SK-N-SH treated with all-trans-retinoic acid at 6 μM for 48 hours (cell line): ENCODE measurements around the gene STAMBP.

Source experiments
- ATAC-seq: fragments of 200-7000 bp; cut with Tn5 transposase; 3 replicates; pipeline ENCODE4 v1.9.1; 2020; ENCODE audit warnings: mild to moderate bottlenecking, moderate library complexity
- ARNTL ChIP-seq: fragments of 450-650 bp; formaldehyde crosslinking; IDR thresholded peaks from 2 replicates; pipeline ENCODE4 v1.5.0; 2020; ENCODE audit warnings: low read depth, mild to moderate bottlenecking, moderate library complexity, borderline replicate concordance
- BACH2 ChIP-seq: fragments of 250-450 bp; sonication (Bioruptor Pico); IDR thresholded peaks from 2 replicates; pipeline ENCODE4 v1.9.0; 2021; ENCODE audit warnings: mild to moderate bottlenecking, borderline replicate concordance
- CREB5 ChIP-seq: fragments of 250-450 bp; sonication (Bioruptor Pico); IDR thresholded peaks from 2 replicates; pipeline ENCODE4 v1.5.1; 2020; ENCODE audit warnings: low read depth, mild to moderate bottlenecking, moderate library complexity
- CSDC2 ChIP-seq: fragments of 250-450 bp; sonication (Bioruptor Pico); IDR thresholded peaks from 2 replicates; pipeline ENCODE4 v1.5.0; 2020; ENCODE audit warnings: mild to moderate bottlenecking, moderate library complexity
- CSRNP3 ChIP-seq: fragments of 250-450 bp; sonication (Bioruptor Pico); IDR thresholded peaks from 2 replicates; pipeline ENCODE4 v1.5.1; 2021; ENCODE audit warnings: mild to moderate bottlenecking, moderate library complexity
- ESRRG ChIP-seq: fragments of 250-450 bp; sonication (Bioruptor Pico); IDR thresholded peaks from 2 replicates; pipeline ENCODE4 v1.6.1; 2021; ENCODE audit warnings: mild to moderate bottlenecking
- GLIS3 ChIP-seq: fragments of 250-450 bp; sonication (Bioruptor Pico); IDR thresholded peaks from 2 replicates; pipeline ENCODE4 v1.5.0; 2020; ENCODE audit warnings: mild to moderate bottlenecking, moderate library complexity
- PATZ1 ChIP-seq: fragments of 250-450 bp; sonication (Bioruptor Pico); IDR thresholded peaks from 2 replicates; pipeline ENCODE4 v1.8.0; 2020; ENCODE audit warnings: mild to moderate bottlenecking, moderate library complexity, borderline replicate concordance
- POU6F1 ChIP-seq: fragments of 250-450 bp; sonication (Bioruptor Pico); IDR thresholded peaks from 2 replicates; pipeline ENCODE4 v1.8.0; 2021; ENCODE audit warnings: low read depth, mild to moderate bottlenecking, moderate library complexity, borderline replicate concordance
- PPARA ChIP-seq: fragments of 250-450 bp; sonication (Bioruptor Pico); IDR thresholded peaks from 2 replicates; pipeline ENCODE4 v1.5.0; 2020; ENCODE audit warnings: mild to moderate bottlenecking, borderline replicate concordance
- RARB ChIP-seq: fragments of 250-450 bp; sonication (Bioruptor Pico); IDR thresholded peaks from 2 replicates; pipeline ENCODE4 v1.8.0; 2021; ENCODE audit warnings: mild to moderate bottlenecking, moderate library complexity
- SNAI2 ChIP-seq: fragments of 250-450 bp; sonication (Bioruptor Pico); IDR thresholded peaks from 2 replicates; pipeline ENCODE4 v1.5.0; 2020; ENCODE audit warnings: mild to moderate bottlenecking, moderate library complexity
- TCF4 ChIP-seq: fragments of 250-450 bp; sonication (Bioruptor Pico); IDR thresholded peaks from 2 replicates; pipeline ENCODE4 v1.8.0; 2021; ENCODE audit warnings: mild to moderate bottlenecking, moderate library complexity, borderline replicate concordance
- TOX ChIP-seq: fragments of 250-450 bp; sonication (Bioruptor Pico); IDR thresholded peaks from 2 replicates; pipeline ENCODE4 v1.8.0; 2021; ENCODE audit warnings: mild to moderate bottlenecking, moderate library complexity, borderline replicate concordance
- ZC3H10 ChIP-seq: fragments of 250-450 bp; sonication (Bioruptor Pico); IDR thresholded peaks from 2 replicates; pipeline ENCODE4 v1.5.1; 2021; ENCODE audit warnings: mild to moderate bottlenecking, moderate library complexity
- ZFP3 ChIP-seq: fragments of 250-450 bp; sonication (Bioruptor Pico); IDR thresholded peaks from 2 replicates; pipeline ENCODE4 v1.5.0; 2020; ENCODE audit warnings: mild to moderate bottlenecking, moderate library complexity
- ZNF565 ChIP-seq: fragments of 450-650 bp; formaldehyde crosslinking; conservative IDR thresholded peaks from 2 replicates; pipeline ENCODE4 v1.5.0; 2020; ENCODE audit warnings: low read depth, mild to moderate bottlenecking, moderate library complexity
- ZNF70 ChIP-seq: fragments of 450-650 bp; formaldehyde crosslinking; IDR thresholded peaks from 2 replicates; pipeline ENCODE4 v1.5.0; 2020; ENCODE audit warnings: mild to moderate bottlenecking, moderate library complexity
- ZNF8 ChIP-seq: fragments of 450-650 bp; formaldehyde crosslinking; IDR thresholded peaks from 2 replicates; pipeline ENCODE4 v1.5.0; 2020; ENCODE audit warnings: mild to moderate bottlenecking, moderate library complexity
- TF ChIP-seq, protein P1 (sequence below): fragments of 250-450 bp; sonication (Bioruptor Pico); IDR thresholded peaks from 2 replicates; pipeline ENCODE4 v1.5.0; 2020; ENCODE audit warnings: mild to moderate bottlenecking, moderate library complexity

Gene STAMBP

GRCh38 chr2:73895473-73895872 is 66.7 kb downstream of the STAMBP start:
- TF ChIP-seq, protein P1, sequence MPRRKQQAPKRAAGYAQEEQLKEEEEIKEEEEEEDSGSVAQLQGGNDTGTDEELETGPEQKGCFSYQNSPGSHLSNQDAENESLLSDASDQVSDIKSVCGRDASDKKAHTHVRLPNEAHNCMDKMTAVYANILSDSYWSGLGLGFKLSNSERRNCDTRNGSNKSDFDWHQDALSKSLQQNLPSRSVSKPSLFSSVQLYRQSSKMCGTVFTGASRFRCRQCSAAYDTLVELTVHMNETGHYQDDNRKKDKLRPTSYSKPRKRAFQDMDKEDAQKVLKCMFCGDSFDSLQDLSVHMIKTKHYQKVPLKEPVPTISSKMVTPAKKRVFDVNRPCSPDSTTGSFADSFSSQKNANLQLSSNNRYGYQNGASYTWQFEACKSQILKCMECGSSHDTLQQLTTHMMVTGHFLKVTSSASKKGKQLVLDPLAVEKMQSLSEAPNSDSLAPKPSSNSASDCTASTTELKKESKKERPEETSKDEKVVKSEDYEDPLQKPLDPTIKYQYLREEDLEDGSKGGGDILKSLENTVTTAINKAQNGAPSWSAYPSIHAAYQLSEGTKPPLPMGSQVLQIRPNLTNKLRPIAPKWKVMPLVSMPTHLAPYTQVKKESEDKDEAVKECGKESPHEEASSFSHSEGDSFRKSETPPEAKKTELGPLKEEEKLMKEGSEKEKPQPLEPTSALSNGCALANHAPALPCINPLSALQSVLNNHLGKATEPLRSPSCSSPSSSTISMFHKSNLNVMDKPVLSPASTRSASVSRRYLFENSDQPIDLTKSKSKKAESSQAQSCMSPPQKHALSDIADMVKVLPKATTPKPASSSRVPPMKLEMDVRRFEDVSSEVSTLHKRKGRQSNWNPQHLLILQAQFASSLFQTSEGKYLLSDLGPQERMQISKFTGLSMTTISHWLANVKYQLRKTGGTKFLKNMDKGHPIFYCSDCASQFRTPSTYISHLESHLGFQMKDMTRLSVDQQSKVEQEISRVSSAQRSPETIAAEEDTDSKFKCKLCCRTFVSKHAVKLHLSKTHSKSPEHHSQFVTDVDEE (CRISPR knock-in tag) = no peak
- no peak for TF ChIP-seq ZNF8
- TF ChIP-seq GLIS3 (CRISPR knock-in tag) = no peak
- TF ChIP-seq TCF4 (CRISPR knock-in tag) = no peak
- TF ChIP-seq ZFP3 (CRISPR knock-in tag) = no peak
- TF ChIP-seq ZNF70 (CRISPR knock-in tag) = no peak
- TF ChIP-seq ESRRG (CRISPR knock-in tag) = no peak
- TF ChIP-seq PPARA (CRISPR knock-in tag) = no peak
- TF ChIP-seq PATZ1 (CRISPR knock-in tag) = no peak
- TF ChIP-seq POU6F1 (CRISPR knock-in tag) = no peak
- no peak for TF ChIP-seq ZC3H10 (CRISPR knock-in tag)
- no peak for TF ChIP-seq ARNTL
- TF ChIP-seq TOX = no peak
- TF ChIP-seq RARB = no peak
- no peak for TF ChIP-seq ZNF565 (CRISPR knock-in tag)

DNA sequence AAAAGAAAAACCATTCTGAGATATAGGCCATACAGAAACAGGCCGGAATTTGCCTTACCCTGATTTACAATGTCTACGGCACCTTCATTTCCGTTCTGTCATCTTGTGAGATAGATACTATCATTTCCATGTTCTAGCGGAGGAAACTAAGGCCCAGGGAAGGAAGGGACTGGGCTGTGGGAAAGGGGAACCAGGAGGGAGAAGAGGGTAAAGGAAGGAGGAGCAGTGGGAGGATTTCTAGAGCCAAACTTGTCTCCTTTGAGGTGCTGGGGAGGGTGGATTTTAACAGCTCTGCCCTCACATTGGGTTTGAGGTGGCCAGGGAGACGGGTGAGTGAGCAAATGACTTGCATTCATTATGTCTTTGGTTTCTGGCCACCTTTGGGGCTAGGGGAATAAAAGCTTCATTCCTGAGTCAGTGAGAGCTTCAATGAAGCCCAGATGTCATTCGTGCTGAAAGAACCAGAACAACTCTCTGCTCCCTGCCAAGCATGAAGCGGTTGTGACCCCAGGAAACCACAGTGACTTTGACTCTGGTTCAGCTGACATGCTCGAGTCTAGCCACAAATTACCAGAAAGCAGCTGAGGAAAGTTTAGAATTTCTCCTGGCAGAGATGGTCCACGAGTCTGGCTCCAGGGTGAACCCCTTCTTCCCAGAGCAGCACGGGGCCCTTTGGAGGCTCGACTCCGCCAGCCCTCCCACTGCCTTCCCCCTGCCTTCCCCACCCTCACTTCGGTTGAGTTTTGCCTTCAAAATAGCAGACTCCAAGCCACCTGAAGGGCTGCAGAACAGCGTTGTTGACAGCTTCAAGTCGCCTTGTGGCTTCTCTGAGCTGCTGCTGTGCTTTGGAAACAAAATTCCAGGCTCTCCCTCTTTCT is 67.8 kb downstream of the STAMBP start:
- no peak for TF ChIP-seq CSDC2 (CRISPR knock-in tag)
- TF ChIP-seq, protein P1 (CRISPR knock-in tag) = no peak
- no peak for TF ChIP-seq PPARA (CRISPR knock-in tag)
- no peak for TF ChIP-seq RARB
- no peak for TF ChIP-seq ARNTL
- no peak for TF ChIP-seq CSRNP3 (CRISPR knock-in tag)
- ATAC-seq = no peak; the same call in 2 of the 3 replicates

More at GRCh38 chr2:73895473-73895872, 66.7 kb downstream of the STAMBP start:
- no peak for ATAC-seq

DNA sequence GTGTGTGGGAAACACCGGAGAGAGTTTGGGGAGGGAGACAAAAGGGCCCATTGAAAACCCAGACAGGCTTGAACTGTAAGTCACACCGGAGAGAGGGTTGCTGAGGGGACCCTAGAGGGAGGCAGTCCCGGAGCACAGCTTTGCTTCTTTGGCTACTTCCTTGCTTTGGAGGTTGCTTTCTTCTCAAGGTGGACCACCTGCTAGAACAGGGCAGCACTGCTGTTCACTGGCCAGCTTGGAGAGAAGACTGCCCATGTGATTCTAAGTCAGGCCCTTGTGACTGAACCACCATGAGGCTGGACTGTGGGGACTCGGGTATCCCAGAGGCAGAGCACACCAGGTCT is 68.5 kb downstream of the STAMBP start:
- TF ChIP-seq ZNF565 (CRISPR knock-in tag) (no peak), ZFP3 (CRISPR knock-in tag) (no peak), ARNTL (no peak), PPARA (CRISPR knock-in tag) (no peak), SNAI2 (no peak), ZC3H10 (CRISPR knock-in tag) (no peak), CSDC2 (CRISPR knock-in tag) (no peak), ZNF70 (CRISPR knock-in tag) (no peak), TCF4 (CRISPR knock-in tag) (no peak), RARB (no peak), CREB5 (no peak), BACH2 (CRISPR knock-in tag) (no peak), ZNF8 (no peak)
- TF ChIP-seq, protein P1 (CRISPR knock-in tag) = no peak
- no peak for ATAC-seq
